B cell (primary cell): ENCODE data around the gene MED12L.

Experiments used
- EZH2 ChIP-seq: IDR thresholded peaks from 2 replicates; pipeline ENCODE4 v1.6.1; 2012; ENCODE audit warnings: borderline replicate concordance, low read depth, mild to moderate bottlenecking, moderate library complexity, low read length; ENCODE audit not compliant: insufficient read depth, poor library complexity, severe bottlenecking
- TF ChIP-seq, protein P1 (sequence below): fragments of 200-600 bp; IDR thresholded peaks from one replicate; pipeline ENCODE4 v1.8.0; 2022; ENCODE audit warnings: antibody characterized with exemption, mild to moderate bottlenecking

DNA sequence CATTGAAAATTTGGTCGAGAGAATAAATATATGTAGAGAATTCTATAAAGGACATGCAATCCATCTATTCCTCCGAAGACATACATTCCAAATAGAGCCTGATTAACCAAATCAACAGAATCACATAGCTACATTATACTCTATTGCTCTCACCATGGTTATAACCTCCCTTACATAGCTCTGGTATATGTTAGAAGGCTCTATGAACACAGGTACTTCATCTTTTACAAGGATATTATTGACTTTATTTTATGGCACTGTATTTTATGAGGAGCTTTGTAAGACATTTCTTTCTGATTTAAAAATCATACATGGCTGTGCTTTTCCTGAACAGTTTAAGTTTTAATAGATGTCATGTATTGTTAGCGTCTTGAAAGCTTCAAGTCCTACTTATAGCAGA, 370.6 kb downstream of the MED12L start:
- TF ChIP-seq, protein P1, sequence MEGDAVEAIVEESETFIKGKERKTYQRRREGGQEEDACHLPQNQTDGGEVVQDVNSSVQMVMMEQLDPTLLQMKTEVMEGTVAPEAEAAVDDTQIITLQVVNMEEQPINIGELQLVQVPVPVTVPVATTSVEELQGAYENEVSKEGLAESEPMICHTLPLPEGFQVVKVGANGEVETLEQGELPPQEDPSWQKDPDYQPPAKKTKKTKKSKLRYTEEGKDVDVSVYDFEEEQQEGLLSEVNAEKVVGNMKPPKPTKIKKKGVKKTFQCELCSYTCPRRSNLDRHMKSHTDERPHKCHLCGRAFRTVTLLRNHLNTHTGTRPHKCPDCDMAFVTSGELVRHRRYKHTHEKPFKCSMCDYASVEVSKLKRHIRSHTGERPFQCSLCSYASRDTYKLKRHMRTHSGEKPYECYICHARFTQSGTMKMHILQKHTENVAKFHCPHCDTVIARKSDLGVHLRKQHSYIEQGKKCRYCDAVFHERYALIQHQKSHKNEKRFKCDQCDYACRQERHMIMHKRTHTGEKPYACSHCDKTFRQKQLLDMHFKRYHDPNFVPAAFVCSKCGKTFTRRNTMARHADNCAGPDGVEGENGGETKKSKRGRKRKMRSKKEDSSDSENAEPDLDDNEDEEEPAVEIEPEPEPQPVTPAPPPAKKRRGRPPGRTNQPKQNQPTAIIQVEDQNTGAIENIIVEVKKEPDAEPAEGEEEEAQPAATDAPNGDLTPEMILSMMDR, result no peak
- no peak for TF ChIP-seq EZH2
